CD1c-positive myeloid dendritic cell (primary cell): ENCODE measurements around the gene ALK.

Experiments
- DNase-seq: peaks from one replicate; pipeline ENCODE4 v3.0.0-alpha.2; 2016; ENCODE audit errors: extremely low spot score

The ALK gene

DNA sequence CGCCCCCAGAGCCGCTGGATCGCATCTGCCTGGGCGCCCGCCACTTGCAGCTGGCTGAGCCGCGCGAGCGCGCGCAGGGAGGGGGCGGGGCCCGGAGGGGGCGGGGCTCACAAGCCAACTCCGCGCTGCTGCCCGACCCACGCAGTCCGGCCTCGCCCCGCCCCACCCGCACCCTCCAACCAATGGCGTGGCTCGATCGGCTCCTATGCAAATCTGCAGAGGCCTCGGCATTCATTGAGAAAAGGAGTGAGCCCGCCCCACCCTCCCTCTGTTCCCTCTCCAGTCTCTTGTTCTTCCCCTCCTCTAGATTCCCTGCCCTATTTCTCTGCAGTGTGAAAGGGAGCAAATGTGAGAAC lies at the start of gene ALK:
Gene ALK (minus strand): TSS at position 27 of the 356 bp plus-strand sequence. CDS start 927 bp downstream, outside the sequence.
- DNase-seq, result peak; percentile 68

GRCh38 chr2:29966266-29966665 lies 44.9 kb upstream of the ALK start:
- DNase-seq, result no peak

- no peak for DNase-seq
Observed at GRCh38 chr2:29963972-29964570, 42.7 kb upstream of the ALK start.

GRCh38 chr2:29962922-29963321 lies 41.5 kb upstream of the ALK start:
- no peak for DNase-seq

GRCh38 chr2:29954316-29954715 lies 32.9 kb upstream of the ALK start:
- no peak for DNase-seq

- DNase-seq, result no peak
Observed at GRCh38 chr2:29952973-29953372, 31.6 kb upstream of the ALK start.

DNA sequence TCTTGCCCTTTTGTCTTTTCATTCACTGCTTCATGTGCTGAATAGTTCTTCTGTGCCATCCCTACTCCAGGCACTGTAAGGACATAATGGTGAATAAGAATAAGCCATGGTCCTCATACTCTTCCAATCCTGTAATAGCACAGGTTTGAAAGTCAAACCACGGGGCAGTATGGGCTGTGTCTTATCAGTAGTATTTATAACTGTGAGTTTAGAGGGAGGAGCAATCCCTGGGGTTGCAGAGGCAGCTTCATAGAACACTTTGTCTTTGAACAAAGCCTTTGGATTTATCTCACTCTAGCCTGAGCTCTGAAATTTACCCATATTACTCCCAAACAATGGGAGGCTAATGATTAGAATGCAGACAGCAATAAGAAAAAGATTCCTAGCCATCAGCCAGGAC lies 30.2 kb upstream of the ALK start:
- no peak for DNase-seq

GRCh38 chr2:29950481-29950880 lies 29.1 kb upstream of the ALK start:
- DNase-seq, result no peak

- no peak for DNase-seq
Observed at GRCh38 chr2:29949042-29949441, 27.7 kb upstream of the ALK start.

GRCh38 chr2:29946505-29946904 lies 25.1 kb upstream of the ALK start:
- no peak for DNase-seq

GRCh38 chr2:29942711-29943110 lies 21.3 kb upstream of the ALK start:
- DNase-seq, result no peak

- DNase-seq, result no peak
Observed at GRCh38 chr2:29940706-29941105, 19.3 kb upstream of the ALK start.

DNA sequence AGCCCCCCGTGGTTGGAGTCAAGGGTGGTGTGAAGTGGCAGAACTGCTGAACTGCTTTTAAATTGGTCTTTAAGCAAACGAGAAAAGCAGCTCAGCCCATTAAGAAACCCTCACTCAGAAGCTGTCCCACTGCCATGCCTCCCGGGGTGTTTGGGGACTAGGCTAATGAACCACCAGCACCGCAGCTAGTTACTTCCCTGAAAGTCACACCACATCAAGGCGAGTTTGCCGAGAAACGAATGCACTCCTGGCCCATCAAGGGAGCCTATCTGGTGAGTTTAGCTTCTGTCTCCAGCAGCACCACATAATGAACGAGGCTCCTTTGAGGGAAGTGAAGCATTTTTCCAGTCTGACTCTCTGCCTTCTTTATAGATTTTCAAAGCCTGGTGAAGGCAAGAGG lies 14.6 kb upstream of the ALK start:
- DNase-seq, result no peak

GRCh38 chr2:29931818-29932217 lies 10.4 kb upstream of the ALK start:
- no peak for DNase-seq

GRCh38 chr2:29923110-29923721 lies 1.8 kb upstream of the ALK start:
- peak; percentile 62 for DNase-seq

- no peak for DNase-seq
Observed at GRCh38 chr2:29922605-29923004, 1.2 kb upstream of the ALK start.

DNA sequence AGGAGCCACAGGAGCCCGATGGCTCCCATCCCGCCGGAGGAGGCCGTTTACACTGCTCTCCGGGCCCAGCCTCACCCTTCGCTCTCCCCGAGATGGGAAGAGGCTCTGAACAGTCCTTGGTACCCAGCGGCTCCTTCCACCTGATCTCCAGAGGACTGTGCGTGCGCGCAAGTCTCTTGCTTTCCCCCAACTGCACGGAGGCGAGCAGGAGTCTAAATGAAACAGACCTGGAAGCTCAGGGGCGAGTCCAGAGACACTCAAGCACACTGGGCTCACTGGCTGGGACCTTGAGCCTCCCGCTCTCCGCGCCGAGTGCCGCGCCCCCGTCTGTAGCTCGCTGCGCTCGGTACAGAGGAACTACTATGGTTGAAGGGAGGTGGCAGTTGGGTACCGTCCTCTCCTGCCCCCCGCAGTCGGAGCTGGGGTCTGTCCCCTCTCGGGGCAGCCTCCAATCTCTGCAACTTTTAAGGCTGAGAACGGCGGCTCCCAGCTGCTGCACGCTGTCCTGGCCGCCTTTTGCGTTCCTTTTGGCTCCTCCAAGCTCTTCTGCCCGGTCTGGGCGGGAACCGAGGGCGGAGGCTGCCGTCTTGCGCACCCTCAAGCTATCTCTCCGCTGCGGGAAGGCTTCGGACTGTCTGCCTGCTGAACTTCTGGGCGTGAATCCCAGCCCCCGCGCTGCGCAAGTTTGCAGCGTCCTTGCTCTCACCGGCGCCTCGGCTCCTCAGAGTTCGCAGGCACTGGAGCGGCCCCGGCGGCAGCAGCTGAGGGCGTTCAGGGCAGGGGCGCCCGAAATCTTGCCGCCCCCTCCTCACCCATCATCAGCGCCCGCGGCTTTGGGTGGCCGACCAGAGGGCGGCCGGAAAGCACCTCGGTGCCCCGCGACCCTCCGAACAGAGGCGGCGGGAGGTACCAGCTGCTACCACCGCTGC lies 491 bp downstream of the ALK start:
- DNase-seq, result no peak

DNA sequence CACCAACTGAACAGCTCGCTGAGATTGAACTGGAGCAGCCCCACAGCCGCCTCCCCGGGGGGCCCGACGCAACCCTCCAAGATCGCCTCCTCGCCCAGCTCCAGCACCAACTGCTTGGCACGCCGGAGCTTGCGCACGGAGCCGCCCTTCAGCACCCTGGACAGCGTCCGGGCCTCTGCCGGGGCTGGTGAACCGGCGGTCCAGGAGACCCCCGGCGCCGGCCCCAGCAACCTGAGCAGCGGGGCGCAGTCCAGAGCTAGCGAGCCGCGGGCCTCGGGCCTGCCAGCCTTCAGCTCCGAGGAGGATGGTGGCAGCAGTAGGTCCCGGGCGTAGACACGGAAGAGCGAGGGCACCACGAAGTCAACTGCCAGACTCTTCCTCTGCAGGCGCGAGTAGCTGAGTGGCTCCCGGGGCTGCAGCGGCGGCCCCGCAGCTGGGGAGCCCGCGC lies 1.2 kb downstream of the ALK start:
- DNase-seq, result peak; percentile 33

- no peak for DNase-seq
Observed at GRCh38 chr2:29918941-29919340, 2.4 kb downstream of the ALK start.

DNA sequence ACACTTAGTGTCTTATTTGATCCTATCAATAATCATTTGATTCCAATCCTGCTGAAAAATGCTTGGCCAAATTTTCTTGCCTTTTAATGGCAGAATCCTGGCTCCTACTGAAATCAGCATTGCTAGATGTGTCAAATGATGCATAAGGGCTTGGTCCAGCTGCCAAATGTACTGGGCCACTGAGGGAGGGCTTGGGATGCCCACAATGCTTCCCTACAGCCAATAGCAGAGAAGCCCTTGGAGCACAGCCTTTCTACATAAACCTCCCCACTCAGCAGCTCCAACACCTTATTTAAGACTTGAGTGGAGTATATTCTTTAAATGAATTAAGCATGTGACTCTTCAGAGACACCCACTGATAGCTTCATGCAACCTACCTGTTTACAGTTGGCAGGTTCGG lies 3.6 kb downstream of the ALK start:
- DNase-seq, result no peak

DNA sequence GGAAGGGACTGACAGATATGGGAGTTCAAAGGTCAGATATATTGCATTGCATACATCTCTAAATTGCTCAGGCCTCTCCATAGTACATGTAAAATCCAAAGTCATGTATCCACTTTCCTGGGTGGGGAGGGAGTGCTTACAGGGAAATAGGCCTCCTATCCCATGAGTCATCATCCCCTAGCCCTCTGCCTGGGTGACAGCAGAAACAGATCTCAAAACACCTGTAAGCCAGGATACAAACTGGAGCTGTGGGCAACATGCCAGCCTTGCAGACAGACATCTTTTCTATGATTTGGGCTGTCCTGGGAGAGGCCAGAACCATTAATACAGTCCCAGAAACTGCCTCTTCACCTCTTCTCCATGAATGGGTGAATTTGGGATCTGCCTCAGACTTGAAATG lies 4.8 kb downstream of the ALK start:
- DNase-seq, result no peak

DNA sequence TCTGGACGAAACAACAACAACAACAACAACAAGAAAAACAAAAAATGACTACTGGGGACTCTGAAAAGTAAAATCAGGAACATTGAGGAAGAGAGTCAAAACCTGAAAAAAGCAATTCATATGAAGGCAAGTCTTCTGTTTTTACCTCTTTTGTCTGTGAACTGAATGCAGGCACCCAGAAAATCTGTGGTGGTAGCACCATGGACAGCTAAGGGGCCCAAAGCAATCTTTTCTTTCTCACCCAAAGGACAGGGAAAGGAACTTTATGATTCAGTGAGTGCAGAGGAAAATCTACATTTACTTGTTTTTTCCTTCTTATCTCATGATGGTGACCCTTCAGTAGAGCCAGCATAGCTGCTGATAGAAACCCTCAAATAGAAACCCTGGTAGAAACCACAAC lies 10.4 kb downstream of the ALK start:
- no peak for DNase-seq

- DNase-seq, result no peak
Observed at GRCh38 chr2:29910465-29910864, 10.9 kb downstream of the ALK start.
